Measurements from ENCODE around the gene SFXN5.

GRCh38 chr2:72932805-72933204, 138.7 kb downstream of the SFXN5 start:
- TF ChIP-seq CTCF (IDR thresholded peaks at IDR 0.05): no peak
- TF ChIP-seq POLR2AphosphoS5 (IDR thresholded peaks at IDR 0.05; ENCODE audit: low read depth, low read length): no peak

Data from Panc1 (cell line).